HG02798 (cell line): ENCODE data around the gene KCNB1.

Source experiments
- ATAC-seq: cut with Tn5 transposase; IDR thresholded peaks from one replicate; pipeline ENCODE4 v1.9.1; 2021; ENCODE audit warnings: mild to moderate bottlenecking; ENCODE audit not compliant: unreplicated experiment, poor library complexity

The KCNB1 gene

DNA sequence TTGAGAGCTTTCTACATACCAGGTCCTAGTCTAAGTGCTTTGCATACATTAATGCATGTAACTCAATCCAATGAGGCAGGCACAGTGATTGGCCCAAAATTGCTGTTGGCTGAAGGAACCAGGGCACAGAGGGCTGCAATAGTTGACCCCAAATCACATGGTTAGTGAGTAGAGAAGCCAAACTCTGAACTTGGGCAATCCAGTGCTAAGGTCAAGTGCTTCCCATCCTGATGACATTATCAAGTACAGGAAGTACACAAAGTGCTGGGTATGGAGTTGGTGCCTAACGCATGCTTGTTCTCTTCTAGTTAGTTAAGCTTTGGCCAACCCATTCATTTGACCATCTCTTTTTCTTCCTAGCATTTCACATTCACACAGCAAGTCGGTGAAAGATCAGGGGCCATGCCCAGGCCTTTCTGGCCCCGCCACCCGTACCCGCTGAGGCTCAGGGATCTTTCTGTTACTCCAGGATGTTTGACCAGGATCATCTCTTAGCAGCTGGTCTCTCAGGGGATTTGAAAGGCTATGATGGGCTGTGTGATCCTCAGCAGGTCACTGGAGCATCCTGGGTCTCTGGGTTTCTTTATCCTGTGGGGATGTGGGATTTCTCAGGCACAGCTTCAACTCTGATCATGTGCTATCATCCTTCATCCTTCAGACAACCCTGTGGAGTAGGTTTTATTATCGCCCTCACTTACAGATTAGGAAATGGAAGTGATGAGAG is 7.0 kb downstream of the KCNB1 start:
- no peak for ATAC-seq

GRCh38 chr20:49471397-49471796 is 11.1 kb downstream of the KCNB1 start:
- no peak for ATAC-seq

DNA sequence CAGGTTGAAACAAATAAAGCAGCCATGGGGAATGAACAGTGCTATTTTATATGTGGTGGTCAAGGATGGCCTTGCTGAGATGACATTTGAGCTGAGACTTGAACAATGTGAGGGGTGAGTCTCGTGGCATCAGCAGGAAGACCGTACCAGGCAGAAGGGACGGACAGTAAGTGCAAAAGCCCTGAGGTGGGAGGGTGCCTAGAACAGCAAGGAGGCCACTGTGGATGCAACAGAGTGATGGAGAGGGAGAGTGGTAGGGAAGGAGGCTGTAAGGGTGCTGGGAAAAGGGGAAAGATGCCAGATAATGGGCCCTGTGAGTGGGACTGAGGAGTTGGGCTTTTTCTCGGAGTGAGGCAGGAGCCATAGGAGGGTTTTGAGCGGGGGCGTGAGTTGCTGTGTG is 11.5 kb downstream of the KCNB1 start:
- ATAC-seq: no peak

DNA sequence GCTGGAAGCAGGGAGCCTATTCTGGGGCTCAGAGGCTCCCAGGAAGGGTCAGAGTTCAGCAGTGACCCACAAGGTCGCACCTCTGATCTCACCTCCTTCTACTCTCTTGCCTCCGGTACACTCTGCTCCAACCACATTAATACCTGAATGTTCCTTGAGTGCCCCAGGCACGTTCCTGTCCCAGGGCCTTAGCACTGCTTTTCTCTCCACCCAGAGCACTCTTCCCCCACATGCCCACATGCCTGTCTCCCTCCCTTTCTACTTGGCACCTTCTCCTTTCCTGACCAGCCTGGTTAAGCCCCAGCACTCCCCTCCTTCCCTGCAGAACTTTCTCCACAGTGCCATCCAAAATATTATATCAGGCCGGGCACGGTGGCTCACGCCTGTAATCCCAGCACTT is 13.4 kb downstream of the KCNB1 start:
- no peak for ATAC-seq

- no peak for ATAC-seq
Measured at GRCh38 chr20:49468412-49468811, 14.1 kb downstream of the KCNB1 start.

DNA sequence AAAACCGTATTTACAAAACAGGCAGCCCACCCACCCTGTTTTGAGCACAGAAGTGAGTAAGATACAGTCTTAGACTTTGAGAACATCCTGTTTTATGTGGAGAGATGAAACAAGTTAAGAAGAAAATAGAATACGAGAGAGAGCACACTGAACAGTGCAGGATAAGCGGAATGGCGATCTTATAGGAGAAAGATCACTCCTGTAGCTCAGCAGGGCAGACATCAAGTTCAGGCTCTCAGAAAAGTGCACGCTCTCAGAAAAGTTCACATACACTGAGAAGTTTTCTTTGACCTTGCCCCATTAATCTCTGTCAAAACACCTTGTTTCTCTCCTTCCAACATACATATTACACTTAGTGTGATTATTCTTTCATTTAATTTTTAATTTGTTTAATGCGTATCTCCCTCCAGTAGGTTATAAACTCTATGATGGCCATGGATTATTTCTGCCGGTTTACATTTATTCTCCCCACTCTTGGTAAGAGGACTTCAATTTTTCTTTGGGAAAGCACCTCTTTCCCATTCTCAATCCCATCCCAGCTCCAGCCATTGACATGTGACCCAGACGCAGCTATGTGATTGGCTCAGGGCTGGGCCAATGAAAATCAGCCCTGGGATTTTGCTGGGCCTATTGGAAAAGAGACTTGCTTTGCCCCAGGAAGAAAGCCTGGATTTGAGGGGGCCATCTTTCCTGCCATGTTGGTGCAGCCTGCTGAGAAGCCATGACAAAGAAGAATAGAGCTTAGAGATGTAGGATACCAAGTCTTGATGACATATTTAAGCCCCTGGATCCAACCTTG is 16.2 kb downstream of the KCNB1 start:
- ATAC-seq: no peak

- ATAC-seq: no peak
Measured at GRCh38 chr20:49464556-49464955, 17.9 kb downstream of the KCNB1 start.

- ATAC-seq: no peak
Measured at GRCh38 chr20:49462626-49463025, 19.8 kb downstream of the KCNB1 start.

GRCh38 chr20:49461894-49462620 is 20.4 kb downstream of the KCNB1 start:
- ATAC-seq: no peak

DNA sequence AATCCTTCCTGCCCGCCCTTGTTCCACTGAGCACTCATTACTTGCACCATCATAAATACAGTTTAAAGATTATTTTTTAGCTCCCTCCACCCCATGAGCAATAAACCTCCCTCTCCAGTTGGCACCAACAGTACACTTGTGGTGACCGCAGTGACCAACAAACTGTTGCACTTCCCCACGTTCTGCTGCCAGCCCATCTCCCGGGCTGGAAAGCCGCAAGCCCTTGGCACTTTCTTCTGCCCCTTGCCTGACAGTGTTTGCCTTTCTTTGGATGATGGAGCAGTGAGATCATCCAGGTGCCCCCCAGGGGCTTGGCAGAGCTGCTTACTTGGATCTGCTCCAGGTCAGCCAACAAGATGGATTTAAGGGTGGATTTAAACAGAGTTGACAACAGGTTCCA is 21.6 kb downstream of the KCNB1 start:
- ATAC-seq: no peak

DNA sequence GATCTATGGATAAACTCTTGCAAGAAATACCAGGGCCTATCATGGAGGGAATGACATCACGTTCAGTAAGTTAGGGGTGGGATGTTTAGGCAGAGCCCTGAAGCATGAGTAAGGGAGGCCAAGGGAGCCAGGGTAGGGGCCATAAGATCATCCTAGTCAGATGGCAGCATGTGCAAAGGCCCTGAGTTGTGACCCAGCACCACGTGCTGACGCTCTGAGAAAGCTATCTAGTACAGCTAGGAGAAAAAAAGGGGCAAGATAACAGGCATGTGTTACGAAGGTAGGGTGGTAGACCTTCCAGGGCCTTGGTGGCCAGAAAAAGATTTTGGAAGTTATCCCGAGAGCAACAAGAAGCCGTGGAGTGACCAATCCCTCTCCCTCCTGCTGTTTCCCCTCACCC is 22.3 kb downstream of the KCNB1 start:
- no peak for ATAC-seq

- no peak for ATAC-seq
Measured at GRCh38 chr20:49459684-49460083, 22.8 kb downstream of the KCNB1 start.

DNA sequence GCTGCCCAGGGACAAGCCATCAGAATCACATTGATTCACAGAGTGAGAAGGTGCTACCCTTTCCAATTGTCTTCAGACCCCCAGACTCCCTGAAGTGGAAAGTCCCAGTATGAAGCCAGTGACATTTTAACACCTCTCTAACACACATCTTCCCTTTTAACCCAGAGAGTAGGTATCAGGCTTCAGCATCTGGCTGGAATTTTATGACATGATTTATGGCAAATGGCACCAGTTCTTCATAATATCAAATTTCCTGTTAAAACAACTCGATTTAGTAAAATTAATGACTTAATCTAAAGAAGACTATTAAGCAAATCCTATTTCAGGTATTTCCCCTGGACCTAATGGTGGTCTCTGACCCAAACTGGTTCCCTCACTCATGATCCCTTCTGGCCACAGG is 25.0 kb downstream of the KCNB1 start:
- ATAC-seq: no peak

DNA sequence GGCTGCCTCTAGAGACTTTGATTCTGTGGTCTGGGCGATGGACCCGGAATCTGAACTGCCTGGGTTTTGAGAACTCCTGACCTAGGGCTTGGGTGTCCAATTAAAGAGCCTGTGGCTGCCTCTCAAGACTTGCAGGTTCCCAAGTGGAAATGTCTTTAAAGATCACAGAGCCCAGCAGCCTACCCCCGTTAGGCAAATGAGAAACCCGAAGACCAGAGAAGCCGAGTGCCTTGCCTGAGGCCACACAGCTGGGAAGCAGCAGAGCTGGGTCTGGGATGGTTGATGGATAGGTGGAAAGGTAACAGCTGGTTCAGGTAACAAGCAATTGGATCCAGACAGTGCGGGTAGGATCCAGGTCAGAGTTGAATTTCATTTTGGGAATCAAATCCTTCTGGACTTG is 25.8 kb downstream of the KCNB1 start:
- no peak for ATAC-seq

GRCh38 chr20:49455691-49456090 is 26.8 kb downstream of the KCNB1 start:
- ATAC-seq: no peak

- no peak for ATAC-seq
Measured at GRCh38 chr20:49452011-49452482, 30.4 kb downstream of the KCNB1 start.

- no peak for ATAC-seq
Measured at GRCh38 chr20:49450281-49450721, 32.2 kb downstream of the KCNB1 start.

GRCh38 chr20:49448917-49449316 is 33.6 kb downstream of the KCNB1 start:
- no peak for ATAC-seq

DNA sequence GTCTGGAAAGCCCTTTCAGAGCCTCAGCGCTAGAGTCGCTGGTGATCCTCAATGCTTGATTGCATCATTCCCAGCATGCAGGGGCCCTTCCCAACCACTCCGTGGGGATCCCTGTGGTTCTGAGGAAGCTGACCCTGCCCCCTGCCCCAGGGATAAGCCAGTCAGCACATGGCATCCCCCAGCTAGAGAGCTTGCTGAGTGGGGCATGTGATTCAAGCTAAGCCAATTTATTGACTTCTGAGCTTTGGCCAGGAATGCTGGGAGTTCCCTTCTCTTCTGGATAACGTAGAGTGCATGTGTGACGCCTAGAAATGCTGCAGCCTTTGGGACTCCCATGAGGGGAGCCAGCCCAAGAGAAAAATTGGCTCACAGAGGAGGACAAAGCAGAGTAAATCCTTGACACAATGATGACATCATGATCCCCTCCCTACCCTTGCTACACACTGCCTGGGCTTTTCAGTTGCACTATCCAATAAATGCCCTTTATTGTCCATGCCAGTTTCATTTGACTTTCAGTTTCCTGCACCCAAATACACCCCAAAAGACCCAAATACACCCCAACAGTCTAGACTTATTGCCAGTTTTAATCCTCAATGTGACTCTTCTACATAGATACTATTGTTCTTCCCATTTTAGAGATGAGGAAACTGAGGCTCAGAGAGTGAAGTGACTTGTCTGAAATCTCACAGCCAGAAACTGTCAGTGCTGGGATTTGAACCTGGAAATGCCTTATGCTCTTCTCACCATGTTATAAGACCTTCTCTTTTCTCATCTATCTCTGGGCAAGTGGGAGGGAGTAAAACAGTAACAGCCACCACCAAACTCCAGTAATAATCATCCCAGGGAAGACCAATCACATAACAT is 34.3 kb downstream of the KCNB1 start:
- no peak for ATAC-seq

DNA sequence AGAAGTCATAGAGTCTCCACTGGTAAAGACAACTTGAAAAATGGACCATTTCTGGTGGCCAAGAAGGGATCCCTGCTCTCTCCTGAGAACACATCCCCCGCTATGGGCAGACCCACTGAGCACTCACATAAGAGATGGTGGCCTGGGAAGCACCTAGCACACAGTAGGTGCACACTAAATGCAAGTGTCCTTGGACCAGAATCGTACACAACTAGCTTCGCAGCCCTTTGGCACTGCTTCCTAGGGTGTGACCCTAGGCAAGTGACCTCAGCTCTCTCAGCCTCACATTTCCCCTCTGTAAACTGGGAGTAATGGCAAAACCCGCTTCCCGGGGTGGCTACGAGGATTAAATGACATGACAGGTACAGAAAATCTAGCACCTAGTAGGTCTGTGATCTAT is 35.1 kb downstream of the KCNB1 start:
- ATAC-seq: no peak
